ENCODE data around the gene SIVA1.
A peak's percentile ranks its signal among the peaks of the same experiment; 100 is the strongest.

Gene SIVA1

GRCh38 chr14:104785708-104786080, 32.7 kb downstream of the SIVA1 start:
- no peak for DNase-seq

GRCh38 chr14:104786091-104786586, 33.2 kb downstream of the SIVA1 start:
- no peak for DNase-seq

GRCh38 chr14:104786726-104787675, 34.1 kb downstream of the SIVA1 start:
- no peak for DNase-seq

- no peak for DNase-seq
Measured at GRCh38 chr14:104787736-104788135, 34.8 kb downstream of the SIVA1 start.

GRCh38 chr14:104788161-104788818, 35.3 kb downstream of the SIVA1 start:
- no peak for DNase-seq

- no peak for DNase-seq
Measured at GRCh38 chr14:104788873-104789663, 36.1 kb downstream of the SIVA1 start.

- DNase-seq, result no peak
Measured at GRCh38 chr14:104789752-104790743, 37.1 kb downstream of the SIVA1 start.

GRCh38 chr14:104791425-104791824, 38.5 kb downstream of the SIVA1 start:
- no peak for DNase-seq

GRCh38 chr14:104792101-104792884, 39.3 kb downstream of the SIVA1 start:
- no peak for DNase-seq

- DNase-seq, result no peak
Measured at GRCh38 chr14:104792945-104793702, 40.2 kb downstream of the SIVA1 start.

- DNase-seq, result no peak
Measured at GRCh38 chr14:104793703-104793959, 40.7 kb downstream of the SIVA1 start.

- DNase-seq, result peak; percentile 38
Measured at GRCh38 chr14:104794099-104794498, 41.2 kb downstream of the SIVA1 start.

GRCh38 chr14:104794631-104794992, 41.7 kb downstream of the SIVA1 start:
- DNase-seq, result no peak

- DNase-seq, result no peak
Measured at GRCh38 chr14:104794993-104795780, 42.2 kb downstream of the SIVA1 start, which contains the start of gene AKT1. TSS of gene AKT1 (minus strand) at chr14:104795748. CDS start at chr14:104792643, 3,105 bp downstream.

- peak; percentile 69 for DNase-seq
Measured at GRCh38 chr14:104795781-104796686, 43.1 kb downstream of the SIVA1 start.

GRCh38 chr14:104796687-104797081, 43.7 kb downstream of the SIVA1 start:
- no peak for DNase-seq

GRCh38 chr14:104797115-104798044, 44.4 kb downstream of the SIVA1 start:
- DNase-seq, result no peak

All from stimulated activated CD4-positive, alpha-beta T cell treated with anti-CD3 and anti-CD28 coated beads, Interleukin-4, amount 100 ng/mL, for 1 hour (primary cell).